ENCODE data around the gene ASPRV1. TPM values are rescaled to one million over a fixed set of nuclear protein-coding genes. Genes with fewer than 3 reads are reported as not detected.

The ASPRV1 gene
- polyA plus RNA-seq, 1 of the 3 experiments (the other 2 are of a cell fraction) = 0.20 TPM

GRCh38 chr2:69989009-69989408 lies 27.6 kb upstream of the ASPRV1 start:
- Histone ChIP-seq H3K4me1 (ENCODE audit: control insufficient read depth in 1 of 2, insufficient read depth in 2 of 2, low read depth in 1 of 2, low read length in 1 of 2) (no peaks in the 10 kb centered on the region), H3F3A (replicated peaks; ENCODE audit: insufficient read depth) (no peaks in the 10 kb centered on the region), H3K27ac (ENCODE audit: low read depth in 2 of 2, low read length in 1 of 2) (no peak overlapping the region), H3K79me2 (ENCODE audit: insufficient read depth) (no peaks in the 10 kb centered on the region), H3K36me3 (replicated peaks in 1 of 2; ENCODE audit: control insufficient read depth in 1 of 2, insufficient read depth in 2 of 2, low read length in 1 of 2) (no peaks in the 10 kb centered on the region), H3K4me3 (ENCODE audit: low read depth in 2 of 2, low read length in 1 of 2) (no peak overlapping the region), H3K9me2 (no peaks in the 10 kb centered on the region), H3K9me3 (no peaks in the 10 kb centered on the region), H2AFZ (ENCODE audit: low read depth) (no peak overlapping the region), H4K20me1 (ENCODE audit: insufficient read depth) (no peaks in the 10 kb centered on the region), H3K27me3 (ENCODE audit: insufficient read depth) (no peaks in the 10 kb centered on the region), H3K9ac (no peak overlapping the region), H3K4me2 (no peak overlapping the region)
- TF ChIP-seq YY1 (IDR thresholded peaks at IDR 0.05; ENCODE audit: low read depth) (no peak), NFIC (IDR thresholded peaks at IDR 0.05; ENCODE audit: borderline replicate concordance) (no peak), TEAD4 (IDR thresholded peaks at IDR 0.05; ENCODE audit: borderline replicate concordance, insufficient read depth) (no peak)
- CTCF ChIA-PET = no interaction called here
- DNase-seq = no peak
- POLR2A ChIA-PET = no interaction called here
- 75% methylated on average over 3 of the region's 3 CpGs for WGBS (ENCODE audit: low lambda C conversion rate)

DNA sequence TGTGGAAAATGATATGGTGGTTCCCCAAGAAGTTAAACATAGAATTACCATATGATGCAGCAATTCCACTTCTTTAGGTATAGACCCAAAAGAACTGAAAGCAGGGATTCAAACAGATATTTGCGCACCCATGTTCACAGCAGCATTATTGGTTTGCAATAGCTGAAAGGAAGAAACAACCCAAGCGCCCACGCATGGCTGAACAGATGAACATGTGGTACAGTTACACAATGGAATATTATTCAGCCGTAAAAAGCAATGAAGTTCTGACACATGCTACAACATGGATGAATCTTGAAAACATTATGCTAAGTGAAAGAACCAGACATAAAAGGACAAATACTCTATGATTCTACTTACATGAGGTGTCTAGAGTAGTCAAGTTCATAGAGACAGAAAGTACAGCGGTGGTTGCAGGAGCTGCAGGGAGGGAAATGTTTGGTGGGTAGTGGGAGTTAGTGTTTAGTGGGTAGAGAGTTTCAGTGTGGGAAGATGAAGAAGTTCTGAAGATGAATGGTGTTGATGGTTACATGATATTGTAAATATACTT lies 26.7 kb upstream of the ASPRV1 start:
- Histone ChIP-seq H3K4me1 (ENCODE audit: control insufficient read depth in 1 of 2, insufficient read depth in 2 of 2, low read depth in 1 of 2, low read length in 1 of 2) (no peaks in the 10 kb centered on the region), H3K9ac (no peak overlapping the region), H3K9me3 (no peaks in the 10 kb centered on the region), H3F3A (replicated peaks; ENCODE audit: insufficient read depth) (no peaks in the 10 kb centered on the region), H3K27me3 (ENCODE audit: insufficient read depth) (no peaks in the 10 kb centered on the region), H3K4me2 (no peak overlapping the region), H3K4me3 (ENCODE audit: low read depth in 2 of 2, low read length in 1 of 2) (no peak overlapping the region), H3K36me3 (replicated peaks in 1 of 2; ENCODE audit: control insufficient read depth in 1 of 2, insufficient read depth in 2 of 2, low read length in 1 of 2) (no peaks in the 10 kb centered on the region), H3K9me2 (no peaks in the 10 kb centered on the region), H3K27ac (ENCODE audit: low read depth in 2 of 2, low read length in 1 of 2) (no peak overlapping the region), H4K20me1 (ENCODE audit: insufficient read depth) (no peaks in the 10 kb centered on the region), H3K79me2 (ENCODE audit: insufficient read depth) (no peaks in the 10 kb centered on the region), H2AFZ (ENCODE audit: low read depth) (no peak overlapping the region)
- ChIA-PET CTCF (no interaction called here), POLR2A (no interaction called here)
- no peak for TF ChIP-seq IRF3 (IDR thresholded peaks at IDR 0.05; ENCODE audit: low read depth, low read length)
- no peak for TF ChIP-seq SIN3A (IDR thresholded peaks at IDR 0.05; ENCODE audit: borderline replicate concordance, low read depth, low read length)
- TF ChIP-seq, protein P1, sequence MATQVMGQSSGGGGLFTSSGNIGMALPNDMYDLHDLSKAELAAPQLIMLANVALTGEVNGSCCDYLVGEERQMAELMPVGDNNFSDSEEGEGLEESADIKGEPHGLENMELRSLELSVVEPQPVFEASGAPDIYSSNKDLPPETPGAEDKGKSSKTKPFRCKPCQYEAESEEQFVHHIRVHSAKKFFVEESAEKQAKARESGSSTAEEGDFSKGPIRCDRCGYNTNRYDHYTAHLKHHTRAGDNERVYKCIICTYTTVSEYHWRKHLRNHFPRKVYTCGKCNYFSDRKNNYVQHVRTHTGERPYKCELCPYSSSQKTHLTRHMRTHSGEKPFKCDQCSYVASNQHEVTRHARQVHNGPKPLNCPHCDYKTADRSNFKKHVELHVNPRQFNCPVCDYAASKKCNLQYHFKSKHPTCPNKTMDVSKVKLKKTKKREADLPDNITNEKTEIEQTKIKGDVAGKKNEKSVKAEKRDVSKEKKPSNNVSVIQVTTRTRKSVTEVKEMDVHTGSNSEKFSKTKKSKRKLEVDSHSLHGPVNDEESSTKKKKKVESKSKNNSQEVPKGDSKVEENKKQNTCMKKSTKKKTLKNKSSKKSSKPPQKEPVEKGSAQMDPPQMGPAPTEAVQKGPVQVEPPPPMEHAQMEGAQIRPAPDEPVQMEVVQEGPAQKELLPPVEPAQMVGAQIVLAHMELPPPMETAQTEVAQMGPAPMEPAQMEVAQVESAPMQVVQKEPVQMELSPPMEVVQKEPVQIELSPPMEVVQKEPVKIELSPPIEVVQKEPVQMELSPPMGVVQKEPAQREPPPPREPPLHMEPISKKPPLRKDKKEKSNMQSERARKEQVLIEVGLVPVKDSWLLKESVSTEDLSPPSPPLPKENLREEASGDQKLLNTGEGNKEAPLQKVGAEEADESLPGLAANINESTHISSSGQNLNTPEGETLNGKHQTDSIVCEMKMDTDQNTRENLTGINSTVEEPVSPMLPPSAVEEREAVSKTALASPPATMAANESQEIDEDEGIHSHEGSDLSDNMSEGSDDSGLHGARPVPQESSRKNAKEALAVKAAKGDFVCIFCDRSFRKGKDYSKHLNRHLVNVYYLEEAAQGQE (IDR thresholded peaks at IDR 0.05; ENCODE audit: low read depth, low read length) = no peak
- TF ChIP-seq MEF2A (IDR thresholded peaks at IDR 0.05; ENCODE audit: borderline replicate concordance, low read depth) = no peak
- no peak for TF ChIP-seq MAX (IDR thresholded peaks at IDR 0.05; ENCODE audit: low read depth)
- no peak for TF ChIP-seq NFIC (IDR thresholded peaks at IDR 0.05; ENCODE audit: borderline replicate concordance)
- TF ChIP-seq CHD2 (IDR thresholded peaks at IDR 0.05; ENCODE audit: low read length, partially characterized antibody) = no peak
- TF ChIP-seq USF2 (IDR thresholded peaks at IDR 0.05; ENCODE audit: borderline replicate concordance, low read depth, low read length) = no peak
- no peak for TF ChIP-seq RXRA (IDR thresholded peaks at IDR 0.05; ENCODE audit: borderline replicate concordance, low read depth)
- TF ChIP-seq FOXM1 (IDR thresholded peaks at IDR 0.05; ENCODE audit: low read depth) = no peak
- TF ChIP-seq GATA2 (CRISPR knock-in tag; IDR thresholded peaks at IDR 0.05) = no peak
- no peak for TF ChIP-seq RFX5 (IDR thresholded peaks at IDR 0.05; ENCODE audit: low read length)
- no peak for TF ChIP-seq TEAD4 (IDR thresholded peaks at IDR 0.05; ENCODE audit: borderline replicate concordance, insufficient read depth)
- TF ChIP-seq TAF1 (IDR thresholded peaks at IDR 0.05; ENCODE audit: borderline replicate concordance, low read depth, low read length) = no peak
- TF ChIP-seq POLR2AphosphoS5 (IDR thresholded peaks at IDR 0.05; ENCODE audit: low read depth, low read length) = no peak
- TF ChIP-seq EP300 (IDR thresholded peaks at IDR 0.05; ENCODE audit: borderline replicate concordance in 1 of 2, low read depth in 1 of 2, low read length in 1 of 2) = no peak
- no peak for TF ChIP-seq TCF12 (IDR thresholded peaks at IDR 0.05)
- no peak for TF ChIP-seq JUND (IDR thresholded peaks at IDR 0.05)
- TF ChIP-seq, protein P2, sequence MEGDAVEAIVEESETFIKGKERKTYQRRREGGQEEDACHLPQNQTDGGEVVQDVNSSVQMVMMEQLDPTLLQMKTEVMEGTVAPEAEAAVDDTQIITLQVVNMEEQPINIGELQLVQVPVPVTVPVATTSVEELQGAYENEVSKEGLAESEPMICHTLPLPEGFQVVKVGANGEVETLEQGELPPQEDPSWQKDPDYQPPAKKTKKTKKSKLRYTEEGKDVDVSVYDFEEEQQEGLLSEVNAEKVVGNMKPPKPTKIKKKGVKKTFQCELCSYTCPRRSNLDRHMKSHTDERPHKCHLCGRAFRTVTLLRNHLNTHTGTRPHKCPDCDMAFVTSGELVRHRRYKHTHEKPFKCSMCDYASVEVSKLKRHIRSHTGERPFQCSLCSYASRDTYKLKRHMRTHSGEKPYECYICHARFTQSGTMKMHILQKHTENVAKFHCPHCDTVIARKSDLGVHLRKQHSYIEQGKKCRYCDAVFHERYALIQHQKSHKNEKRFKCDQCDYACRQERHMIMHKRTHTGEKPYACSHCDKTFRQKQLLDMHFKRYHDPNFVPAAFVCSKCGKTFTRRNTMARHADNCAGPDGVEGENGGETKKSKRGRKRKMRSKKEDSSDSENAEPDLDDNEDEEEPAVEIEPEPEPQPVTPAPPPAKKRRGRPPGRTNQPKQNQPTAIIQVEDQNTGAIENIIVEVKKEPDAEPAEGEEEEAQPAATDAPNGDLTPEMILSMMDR (IDR thresholded peaks at IDR 0.05) = no peak
- no peak for TF ChIP-seq MXI1 (IDR thresholded peaks at IDR 0.05; ENCODE audit: low read depth, low read length)
- DNase-seq = no peak
- 90% methylated on average over 5 of the region's 5 CpGs for WGBS (ENCODE audit: low lambda C conversion rate)
